Neural progenitor cell (in vitro differentiated cells): ENCODE results near the gene SNAI1.

Source experiments
- CTCF ChIP-seq: fragments of 200-600 bp; sonication (generic); IDR thresholded peaks from 2 replicates; pipeline ENCODE4 v1.5.1; 2017; ENCODE audit warnings: antibody characterized with exemption, mild to moderate bottlenecking
- EZH2 ChIP-seq: fragments of 200-600 bp; sonication (generic); IDR thresholded peaks from 2 replicates; pipeline ENCODE4 v1.6.1; 2017; ENCODE audit warnings: antibody characterized with exemption, mild to moderate bottlenecking, moderate library complexity
- EZH2phosphoT487 ChIP-seq: fragments of 200-600 bp; sonication (generic); IDR thresholded peaks from 2 replicates; pipeline ENCODE4 v1.6.1; 2017; ENCODE audit warnings: antibody characterized with exemption

GRCh38 chr20:49964964-49965780 lies 17.6 kb upstream of the SNAI1 start:
- TF ChIP-seq EZH2 (no peak), CTCF (peak; percentile 87), EZH2phosphoT487 (no peak)
